GM20431 (cell line): Measurements from ENCODE around the gene ARSI.

Experiments
- in situ Hi-C: fragments of 300-500 bp; cut with MseI, MboI; formaldehyde crosslinking; loops from one replicate; pipeline ENCODE4 v1.15.0; 2020; ENCODE audit warnings: low sequenced_read_pairs; ENCODE audit not compliant: unreplicated experiment

The ARSI gene

GRCh38 chr5:150309886-150310239 is 7.2 kb upstream of the ARSI start:
- in situ Hi-C loops = no loop called here

DNA sequence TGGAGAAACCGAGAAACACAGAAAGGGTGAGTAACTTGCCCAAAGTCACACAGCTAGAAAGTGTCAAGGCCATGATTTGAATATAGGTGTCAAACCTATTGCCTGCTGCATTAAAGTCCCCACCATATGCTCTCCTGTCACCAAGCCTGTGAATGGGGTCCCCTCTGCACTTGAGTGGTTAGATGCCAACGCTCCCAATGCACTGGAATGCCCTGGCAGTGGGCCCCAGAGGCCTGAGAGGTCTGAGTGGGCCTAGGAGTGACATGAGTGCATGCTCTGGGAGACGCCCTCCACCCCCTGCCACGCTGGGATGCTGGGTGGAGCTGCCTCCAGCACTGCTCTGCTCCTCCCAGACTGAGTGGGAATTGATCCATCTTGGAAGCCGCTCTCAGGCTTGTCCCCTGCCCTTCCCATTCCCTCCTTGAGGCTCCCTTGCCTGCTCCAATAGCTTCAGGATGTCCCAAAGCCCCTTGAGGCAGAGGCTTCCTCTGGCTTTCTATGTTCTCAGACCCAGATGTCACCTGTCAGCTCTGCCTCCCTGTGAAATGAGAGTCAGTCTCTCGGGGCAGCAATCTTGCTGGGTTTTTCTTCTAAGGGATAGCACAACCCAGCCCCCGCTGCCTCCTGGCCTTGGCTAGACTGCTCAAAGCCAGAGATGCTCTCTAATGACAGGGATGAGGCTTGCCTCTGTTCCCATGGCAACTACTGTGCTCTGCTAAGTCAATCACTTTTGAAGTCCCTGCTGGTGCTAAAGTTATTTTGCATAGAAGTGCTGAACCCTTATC is 6.6 kb upstream of the ARSI start:
- in situ Hi-C loops = no loop called here

DNA sequence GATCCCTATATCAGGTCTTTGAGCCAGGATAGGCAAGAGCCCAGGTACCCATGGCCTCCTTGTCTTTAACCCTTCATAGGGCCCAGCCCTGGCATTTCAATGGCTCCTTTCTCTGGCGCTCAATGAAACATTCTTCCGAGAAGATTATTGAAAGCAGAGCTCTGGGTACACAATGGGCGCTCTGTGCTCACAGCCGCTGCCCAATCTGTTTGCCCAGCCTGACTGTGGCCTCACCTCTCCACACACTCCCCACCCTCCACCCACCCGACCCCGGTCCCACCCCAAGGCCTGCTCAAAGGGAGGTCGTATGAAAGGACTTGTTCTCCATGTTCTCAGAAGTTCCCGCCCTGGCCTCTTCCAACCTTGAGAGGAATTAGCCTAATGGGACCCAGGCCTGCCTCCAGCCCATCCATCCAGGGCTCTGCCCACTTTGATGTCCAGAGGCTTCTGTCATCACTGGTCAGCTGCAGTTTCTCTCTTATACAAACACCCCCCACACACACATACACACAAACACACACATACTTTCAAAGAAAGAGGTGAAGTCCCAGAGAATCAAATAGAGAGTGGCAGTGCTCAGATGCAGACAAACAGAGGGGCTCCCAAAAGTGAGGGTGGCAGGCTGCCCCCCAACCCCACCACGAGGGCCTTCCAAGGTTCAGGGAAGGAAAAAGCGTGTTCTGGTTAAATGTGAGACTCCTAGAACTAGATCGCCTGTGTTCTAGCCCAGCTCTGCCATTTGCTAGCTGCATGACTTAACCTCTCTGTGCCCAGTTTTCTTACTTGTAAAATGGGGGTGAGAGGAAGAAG is 5.1 kb upstream of the ARSI start:
- in situ Hi-C loops = no loop called here

DNA sequence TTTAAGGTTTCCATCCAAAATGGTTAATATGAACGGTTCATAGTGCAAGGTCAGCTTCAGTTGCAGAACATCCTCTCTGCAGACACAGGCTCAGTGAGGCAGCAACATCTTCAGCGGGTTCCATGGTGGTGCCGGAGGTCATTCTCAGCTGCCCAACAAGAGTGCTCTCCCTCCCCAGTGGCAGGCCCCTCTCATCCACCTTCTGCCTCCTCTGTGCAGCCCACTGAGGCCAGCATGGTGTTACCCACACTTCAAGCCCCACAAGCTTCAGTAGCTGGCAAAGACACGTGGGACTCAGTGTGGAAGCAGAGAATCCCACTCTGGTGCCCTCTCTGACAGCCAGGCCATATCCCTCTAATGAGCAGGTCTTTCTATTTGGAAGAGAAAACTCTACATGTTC is 4.1 kb upstream of the ARSI start:
- in situ Hi-C loops = no loop called here

GRCh38 chr5:150305557-150305956 is 2.9 kb upstream of the ARSI start:
- in situ Hi-C loops = no loop called here

GRCh38 chr5:150305095-150305494 is 2.4 kb upstream of the ARSI start:
- in situ Hi-C loops = no loop called here

DNA sequence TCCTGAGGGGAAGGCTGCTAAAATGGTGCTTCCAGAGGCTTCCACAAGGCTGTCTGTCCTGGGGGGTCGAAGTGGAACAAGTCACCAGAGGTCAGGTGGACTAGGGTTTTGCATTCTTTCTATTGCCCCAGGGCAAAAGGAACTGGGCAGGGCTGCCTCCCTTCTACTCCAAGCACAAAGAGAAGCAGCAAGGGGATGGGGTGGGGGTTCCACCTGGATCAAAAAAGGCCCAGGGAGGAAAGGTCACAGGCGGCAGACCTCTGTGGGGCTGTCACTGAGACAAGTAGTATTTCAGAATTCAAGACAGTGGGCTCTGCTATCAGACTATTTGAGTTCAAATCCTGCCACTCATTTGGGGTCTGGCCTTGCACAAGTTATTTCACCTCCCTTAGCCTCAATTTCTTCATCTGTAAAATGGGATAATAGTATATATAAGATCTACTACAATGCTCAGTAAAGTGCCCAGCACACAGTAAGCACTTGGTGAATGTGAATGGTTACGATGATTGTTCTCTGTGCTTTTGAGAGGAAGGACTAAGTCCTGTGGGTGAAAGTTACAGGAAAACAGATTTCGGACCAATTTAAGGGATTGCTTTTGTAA is 1.9 kb upstream of the ARSI start:
- in situ Hi-C loops = no loop called here

DNA sequence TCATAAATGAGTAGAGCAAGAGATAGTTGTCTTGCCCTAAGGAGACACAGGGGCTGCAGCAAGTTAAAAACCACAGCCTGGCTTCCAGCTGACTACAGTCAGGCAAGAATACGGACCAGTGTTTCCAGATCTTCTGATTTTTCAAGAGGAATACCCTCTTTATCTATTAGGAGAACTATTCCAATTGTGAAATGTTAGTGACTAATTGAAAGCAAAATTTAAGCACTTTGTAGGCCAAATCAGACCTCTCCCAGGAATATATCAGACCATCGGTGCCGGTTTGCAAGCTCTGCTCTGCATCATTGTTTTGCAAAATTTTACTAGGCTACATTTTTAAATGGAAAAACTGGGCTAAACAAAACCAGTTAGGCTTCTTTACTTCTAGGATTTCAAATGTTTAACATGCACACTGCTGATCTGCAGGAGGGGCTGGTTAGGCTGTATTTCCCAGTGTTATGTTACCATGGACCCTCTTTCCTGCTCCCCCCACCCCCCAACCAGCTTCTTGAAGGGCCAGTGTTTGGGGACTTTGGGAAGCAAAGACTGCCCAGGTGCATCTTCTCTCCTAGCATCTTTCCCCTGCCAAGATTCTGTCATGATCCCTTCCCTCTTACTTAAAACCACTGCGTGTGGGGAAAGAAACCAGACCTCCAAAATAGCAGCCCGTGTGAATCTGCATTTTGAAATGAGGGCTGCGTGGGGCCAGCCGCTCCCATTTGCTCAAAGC is 1.1 kb upstream of the ARSI start:
- in situ Hi-C loops = no loop called here

GRCh38 chr5:150303070-150303615 is 438 bp upstream of the ARSI start:
- in situ Hi-C loops = no loop called here

DNA sequence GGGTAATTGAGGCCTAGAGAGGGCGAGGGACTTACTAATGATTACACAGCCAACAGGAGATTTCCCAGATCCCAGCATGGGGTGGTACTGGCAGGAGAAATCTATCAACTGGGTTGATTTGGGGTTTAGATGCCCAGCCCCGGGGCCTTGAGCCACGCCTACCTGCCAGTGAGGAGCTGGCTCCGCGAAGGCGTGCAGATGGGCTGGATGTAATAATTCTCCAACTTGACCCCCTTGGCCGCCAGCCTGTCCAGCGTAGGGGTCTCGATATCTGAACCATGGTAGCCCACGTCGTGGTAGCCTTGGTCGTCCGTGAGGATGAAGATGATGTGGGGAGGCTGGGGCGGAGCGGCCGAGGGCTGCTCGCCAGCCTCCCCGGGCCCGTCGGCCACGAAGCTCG is 804 bp downstream of the ARSI start:
- in situ Hi-C loops = no loop called here

DNA sequence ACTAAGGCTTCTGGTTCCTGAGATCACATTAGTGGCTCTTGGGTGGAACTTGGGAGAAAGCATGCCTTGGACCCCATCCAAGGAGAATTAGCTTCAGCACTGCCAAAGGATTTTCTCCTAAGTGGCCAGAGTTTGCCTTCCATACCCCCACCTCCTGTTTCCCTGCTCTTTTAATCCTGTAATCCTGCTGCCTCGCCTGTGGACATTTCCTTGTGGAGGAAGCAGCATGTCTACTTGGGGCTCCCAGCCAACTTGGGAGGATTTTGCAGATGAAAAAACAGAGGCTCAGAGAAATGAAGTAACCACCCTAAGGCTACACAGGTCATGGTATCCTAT is 1.6 kb downstream of the ARSI start:
- in situ Hi-C loops = no loop called here

DNA sequence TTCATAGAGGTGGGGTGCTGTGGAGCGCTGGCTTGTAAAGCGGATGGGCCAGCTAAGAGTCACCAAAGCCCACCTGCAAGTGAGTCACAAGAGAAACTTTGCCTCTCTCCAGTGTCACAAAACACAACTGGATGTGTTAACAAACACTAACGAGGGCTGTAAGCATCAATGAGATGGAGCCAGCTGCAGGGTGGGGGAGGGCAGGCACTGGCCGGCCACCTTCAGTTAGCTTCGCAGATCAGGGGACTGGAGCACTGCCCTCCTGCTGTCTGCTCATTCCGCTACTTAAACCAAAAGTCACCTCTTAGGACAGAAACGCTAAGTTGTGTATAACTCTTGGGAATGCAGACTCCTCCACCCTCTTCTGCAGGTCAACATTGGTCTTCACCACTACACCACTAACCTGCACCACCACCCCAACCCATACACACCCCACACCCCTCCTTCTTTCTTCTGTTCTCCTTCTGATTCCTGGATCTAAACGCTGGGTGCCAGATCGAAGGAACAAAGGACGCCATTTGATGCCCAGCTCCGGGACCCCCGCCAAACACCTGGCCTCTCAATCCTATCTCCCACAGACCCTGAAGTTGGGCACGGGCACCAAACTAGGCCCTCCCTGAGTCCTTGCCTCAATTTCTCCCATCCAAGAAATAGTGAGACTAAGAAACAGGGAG is 2.1 kb downstream of the ARSI start:
- in situ Hi-C loops = no loop called here

DNA sequence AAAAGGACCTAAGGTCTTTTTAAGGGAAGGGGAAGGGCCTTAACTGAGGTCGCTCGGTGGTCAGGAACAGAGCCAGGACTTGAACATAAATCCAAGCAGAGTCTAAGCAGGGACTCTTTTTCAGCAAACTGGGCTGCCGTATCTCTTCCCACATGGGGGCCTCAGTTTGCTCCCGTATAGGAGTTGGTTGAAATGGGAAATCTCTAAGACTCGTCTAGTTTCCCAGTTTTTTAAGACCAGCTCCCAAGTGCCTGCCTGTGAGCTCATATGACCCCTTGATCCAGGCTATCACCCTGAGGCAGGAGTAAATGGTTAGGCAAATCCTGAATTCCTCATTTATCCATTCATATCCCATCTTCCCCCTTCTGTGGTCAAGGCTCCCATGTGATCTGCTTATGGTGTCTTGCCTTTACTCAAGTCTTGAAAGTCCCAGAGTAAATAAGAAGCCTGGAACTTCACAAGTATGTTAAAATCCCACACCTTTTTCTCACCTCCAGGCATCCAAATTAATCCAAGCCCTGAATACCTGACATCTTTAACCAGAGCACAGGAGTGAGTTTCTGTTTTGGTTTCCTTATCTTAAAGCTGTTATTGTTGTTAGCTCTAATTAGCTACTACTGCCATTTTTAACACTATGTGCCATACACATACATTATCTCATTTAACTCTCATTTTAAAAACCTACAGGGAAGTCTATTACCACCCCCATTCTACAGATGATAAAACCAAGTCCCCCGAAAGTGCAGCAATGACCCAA is 3.0 kb downstream of the ARSI start:
- in situ Hi-C loops = no loop called here

GRCh38 chr5:150298701-150299451 is 3.8 kb downstream of the ARSI start:
- in situ Hi-C loops = no loop called here

DNA sequence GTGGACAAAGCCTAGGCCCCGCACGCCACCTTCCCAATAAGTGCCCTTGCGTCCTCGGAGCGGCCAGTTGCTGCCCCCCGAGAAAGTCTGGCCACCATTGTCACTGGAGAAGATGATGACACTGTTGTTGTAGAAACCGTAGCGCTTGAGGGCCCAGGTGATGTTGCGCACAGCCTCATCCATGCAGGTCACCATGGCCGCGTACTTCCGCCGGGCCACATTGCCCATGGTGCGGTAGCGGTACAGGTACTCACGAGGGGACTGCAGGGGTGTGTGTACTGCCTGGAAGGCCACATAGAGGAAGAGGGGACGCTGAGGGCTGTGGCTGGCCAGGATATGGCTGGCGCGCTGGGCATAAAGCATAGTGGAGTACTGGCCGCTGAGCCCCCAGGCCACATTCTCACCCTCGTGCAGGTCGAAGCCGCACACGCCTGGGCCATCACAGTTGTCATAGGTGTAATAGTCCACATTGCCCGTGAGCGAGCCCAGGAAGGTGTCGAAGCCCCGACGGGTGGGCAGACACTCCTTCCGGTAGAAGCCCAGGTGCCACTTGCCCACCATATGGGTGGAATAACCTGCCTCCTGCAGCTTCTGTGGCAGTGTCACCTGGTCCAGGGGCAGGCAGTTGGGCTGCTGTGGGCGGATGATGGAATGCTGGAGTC is 4.6 kb downstream of the ARSI start:
- in situ Hi-C loops = no loop called here

- in situ Hi-C loops = no loop called here
Measured at GRCh38 chr5:150297236-150297890, 5.3 kb downstream of the ARSI start.

GRCh38 chr5:150296496-150296895 is 6.2 kb downstream of the ARSI start:
- in situ Hi-C loops = no loop called here
